IMR-90 (cell line): ENCODE measurements around the gene NR2C1. TPM values are rescaled to one million over a fixed set of nuclear protein-coding genes. Genes with fewer than 3 reads are reported as not detected.

Source experiments
- ATAC-seq: fragments of 200-7000 bp; cut with Tn5 transposase; 2 replicates; pipeline ENCODE4 v1.9.1; 2020; ENCODE audit warnings: low read depth, mild to moderate bottlenecking, moderate library complexity
- BruUV-seq: library from RNA; stranded (reverse); fragments of 400-500 nt; replicated peaks from 2 replicates; lab custom pipeline; 2021; lab: Mats Ljungman, UMichigan
- CTCF ChIA-PET: fragments of 300-600 bp; formaldehyde crosslinking; extraction: SDS; loops from one replicate; lab custom pipeline; 2021; ENCODE audit warnings: antibody characterized with exemption; lab: Yijun Ruan, JAX
- POLR2A ChIA-PET: fragments of 300-600 bp; sonication (Branson Sonifier 250); formaldehyde crosslinking; loops from one replicate; lab custom pipeline; 2022; ENCODE audit warnings: antibody characterized with exemption; ENCODE audit not compliant: unreplicated experiment; lab: Charles Lee
- DNase-seq: peaks from one replicate; pipeline ENCODE4 v3.0.0; 2013
- H2AFZ ChIP-seq: replicated peaks from 2 replicates; pipeline ENCODE3; 2013; ENCODE audit warnings: low read length, mild to moderate bottlenecking; ENCODE audit not compliant: poor library complexity
- H2AK5ac ChIP-seq: 2 replicates; pipeline ENCODE4 v1.6.1; 2013; ENCODE audit warnings: low read depth, low read length, inconsistent platforms
- H2AK9ac ChIP-seq: replicated peaks from 2 replicates; pipeline ENCODE3; 2013; ENCODE audit warnings: mild to moderate bottlenecking, low read depth, low read length, moderate library complexity; ENCODE audit not compliant: poor library complexity
- H2BK120ac ChIP-seq: 2 replicates; pipeline ENCODE4 v1.6.1; 2013; ENCODE audit warnings: low read depth, low read length, inconsistent platforms
- H2BK15ac ChIP-seq: 3 replicates; pipeline ENCODE4 v1.6.1; 2013; ENCODE audit warnings: low read depth, low read length, inconsistent platforms
- H2BK20ac ChIP-seq: 2 replicates; pipeline ENCODE4 v1.6.1; 2013; ENCODE audit warnings: low read depth, mild to moderate bottlenecking, inconsistent platforms, low read length, moderate library complexity
- H2BK5ac ChIP-seq: 2 replicates; pipeline ENCODE4 v1.6.1; 2013; ENCODE audit warnings: mild to moderate bottlenecking, low read depth, low read length, inconsistent platforms; ENCODE audit not compliant: poor library complexity, severe bottlenecking
- H3K14ac ChIP-seq: replicated peaks from 2 replicates; pipeline ENCODE4 v1.6.1; 2013; ENCODE audit warnings: low read depth, low read length, inconsistent platforms
- H3K18ac ChIP-seq: 2 replicates; pipeline ENCODE4 v1.6.1; 2013; ENCODE audit warnings: low read depth, low read length, control low read depth
- H3K23ac ChIP-seq: 2 replicates; pipeline ENCODE4 v1.6.1; 2013; ENCODE audit warnings: low read depth, low read length, inconsistent platforms
- H3K27ac ChIP-seq: 2 replicates; pipeline ENCODE4 v1.5.1; 2013; ENCODE audit warnings: mild to moderate bottlenecking, control low read depth, low read length; ENCODE audit not compliant: insufficient read depth
- H3K27me3 ChIP-seq: 2 replicates; pipeline ENCODE4 v1.6.1; 2013; ENCODE audit warnings: low read length; ENCODE audit not compliant: control insufficient read depth, insufficient read depth
- H3K36me3 ChIP-seq: 2 replicates; pipeline ENCODE4 v1.6.1; 2013; ENCODE audit warnings: low read length, mixed read lengths; ENCODE audit not compliant: control insufficient read depth, insufficient read depth
- H3K4ac ChIP-seq: 2 replicates; pipeline ENCODE4 v1.6.1; 2013; ENCODE audit warnings: low read depth, low read length, inconsistent platforms
- H3K4me1 ChIP-seq: 2 replicates; pipeline ENCODE4 v1.6.1; 2013; ENCODE audit warnings: low read length, mixed read lengths; ENCODE audit not compliant: control insufficient read depth, insufficient read depth
- H3K4me2 ChIP-seq: 2 replicates; pipeline ENCODE4 v1.6.1; 2013; ENCODE audit warnings: low read depth, mild to moderate bottlenecking, control low read depth, low read length, moderate library complexity
- H3K4me3 ChIP-seq: 2 replicates; pipeline ENCODE4 v1.5.1; 2013; ENCODE audit warnings: low read depth, mild to moderate bottlenecking, control low read depth, low read length, moderate library complexity; ENCODE audit not compliant: insufficient read depth
- H3K56ac ChIP-seq: 2 replicates; pipeline ENCODE4 v1.6.1; 2013; ENCODE audit warnings: low read length, inconsistent platforms; ENCODE audit not compliant: insufficient read depth; ENCODE audit errors: extremely low read depth
- H3K79me1 ChIP-seq, 2 experiments: 2 replicates each; pipeline ENCODE4 v1.6.1; 2013; ENCODE audit warnings: low read length in 2 of 2, inconsistent platforms in 1 of 2, low read depth in 1 of 2
- H3K9ac ChIP-seq: 2 replicates; pipeline ENCODE4 v1.6.1; 2013; ENCODE audit warnings: low read depth, low read length, control low read depth
- H3K9me1 ChIP-seq: 2 replicates; pipeline ENCODE4 v1.6.1; 2013; ENCODE audit warnings: low read length, inconsistent platforms; ENCODE audit not compliant: insufficient read depth
- H3K9me3 ChIP-seq: 2 replicates; pipeline ENCODE4 v1.6.1; 2013; ENCODE audit warnings: low read length; ENCODE audit not compliant: control insufficient read depth, insufficient read depth
- H4K20me1 ChIP-seq: 2 replicates; pipeline ENCODE4 v1.6.1; 2013; ENCODE audit warnings: low read length, inconsistent platforms; ENCODE audit not compliant: insufficient read depth
- H4K5ac ChIP-seq: 2 replicates; pipeline ENCODE4 v1.6.1; 2013; ENCODE audit warnings: mild to moderate bottlenecking, low read depth, low read length, control low read depth
- H4K8ac ChIP-seq, 2 experiments: 2 replicates each; pipeline ENCODE4 v1.6.1; 2013; ENCODE audit warnings: low read depth in 2 of 2, low read length in 2 of 2, control low read depth in 1 of 2, inconsistent platforms in 1 of 2
- H4K91ac ChIP-seq: 2 replicates; pipeline ENCODE4 v1.6.1; 2013; ENCODE audit warnings: low read depth, low read length, inconsistent platforms; ENCODE audit not compliant: insufficient read depth
- BHLHE40 ChIP-seq: fragments of 150-350 bp; IDR thresholded peaks from 2 replicates; pipeline ENCODE4 v1.6.1; 2016; ENCODE audit warnings: mild to moderate bottlenecking, low read depth, low read length
- CEBPB ChIP-seq: IDR thresholded peaks from 2 replicates; pipeline ENCODE4 v1.6.1; 2012; ENCODE audit warnings: low read depth, low read length, improper control_type of control experiment
- CHD1 ChIP-seq: IDR thresholded peaks from 2 replicates; pipeline ENCODE4 v1.6.1; 2012; ENCODE audit warnings: low read depth, low read length, improper control_type of control experiment
- CTCF ChIP-seq: conservative IDR thresholded peaks from 2 replicates; pipeline ENCODE4 v1.5.1; 2012; ENCODE audit warnings: mild to moderate bottlenecking, low read depth, low read length, improper control_type of control experiment
- MAFK ChIP-seq: IDR thresholded peaks from 2 replicates; pipeline ENCODE4 v1.6.1; 2012; ENCODE audit warnings: low read depth, low read length, improper control_type of control experiment
- MAZ ChIP-seq: IDR thresholded peaks from 2 replicates; pipeline ENCODE4 v1.6.1; 2012; ENCODE audit warnings: low read depth, mild to moderate bottlenecking, low read length, improper control_type of control experiment, moderate library complexity, borderline replicate concordance
- NFE2L2 ChIP-seq: fragments of 150-350 bp; IDR thresholded peaks from 2 replicates; pipeline ENCODE4 v1.6.1; 2016; ENCODE audit warnings: low read depth, mild to moderate bottlenecking, low read length
- POLR2A ChIP-seq: IDR thresholded peaks from 2 replicates; pipeline ENCODE4 v1.6.1; 2012; ENCODE audit warnings: mild to moderate bottlenecking, low read depth, low read length
- RAD21 ChIP-seq: IDR thresholded peaks from 2 replicates; pipeline ENCODE4 v1.6.1; 2012; ENCODE audit warnings: low read length, improper control_type of control experiment
- RCOR1 ChIP-seq: IDR thresholded peaks from 2 replicates; pipeline ENCODE4 v1.6.1; 2012; ENCODE audit warnings: mild to moderate bottlenecking, low read length, improper control_type of control experiment; ENCODE audit not compliant: insufficient replicate concordance
- RFX5 ChIP-seq: IDR thresholded peaks from 2 replicates; pipeline ENCODE4 v1.8.0; 2012; ENCODE audit warnings: low read depth, mild to moderate bottlenecking, low read length, moderate library complexity
- SMC3 ChIP-seq: fragments of 150-350 bp; IDR thresholded peaks from 2 replicates; pipeline ENCODE4 v1.6.1; 2016; ENCODE audit warnings: low read depth, mild to moderate bottlenecking, antibody characterized with exemption, low read length, moderate library complexity
- USF2 ChIP-seq: fragments of 150-350 bp; IDR thresholded peaks from 2 replicates; pipeline ENCODE4 v1.6.1; 2017; ENCODE audit warnings: mild to moderate bottlenecking, antibody characterized with exemption, low read length, low read depth
- WGBS, 2 experiments: methylation state at CpG; one replicate each; pipeline versions ENCODE4 v1.1.5 to v1.1.7; 2013; ENCODE audit warnings: missing lambda C conversion rate in 2 of 2; ENCODE audit not compliant: insufficient read length in 1 of 2; ENCODE audit errors: extremely low coverage in 2 of 2; 5-methylcytosine and 5-hydroxymethylcytosine counted together
- dilution Hi-C: fragments of 300-500 bp; cut with HindIII; formaldehyde crosslinking; loops from one replicate; pipeline ENCODE4 v1.14.3; 2018; ENCODE audit warnings: low sequenced_read_pairs; ENCODE audit not compliant: unreplicated experiment
- in situ Hi-C: fragments of 300-500 bp; cut with MboI; formaldehyde crosslinking; loops from 3 replicates; pipeline ENCODE4 v1.14.3; 2019; ENCODE audit warnings: low sequenced_read_pairs, inconsistent platforms, mixed read lengths
- intact Hi-C: fragments of 100-400 bp; cut with micrococcal nuclease; formaldehyde crosslinking; loops from 2 replicates; pipeline ENCODE4 v1.10.0; 2022
- polyA plus RNA-seq, 3 experiments: library from polyadenylated mRNA; depleted of rRNA; stranded (reverse); fragments of >200 nt; gene quantifications; 2 replicates each; pipeline ENCODE4 v1.2.3, GENCODE V29; 2012; ENCODE audit warnings: low replicate concordance in 1 of 3
- total RNA-seq: library from RNA; depleted of rRNA; stranded (reverse); fragments of >200 nt; gene quantifications from 2 replicates; pipeline ENCODE4 v1.2.3, GENCODE V29; 2012
- TF ChIP-seq, protein P1 (sequence below): fragments of 150-350 bp; IDR thresholded peaks from 2 replicates; pipeline ENCODE4 v1.6.1; 2016; ENCODE audit warnings: low read depth, mild to moderate bottlenecking, low read length, moderate library complexity, borderline replicate concordance

Gene NR2C1
- total and polyA plus RNA-seq, 2 of the 4 experiments (the other 2 are of a cell fraction) = 12.7 to 14.1 TPM

DNA sequence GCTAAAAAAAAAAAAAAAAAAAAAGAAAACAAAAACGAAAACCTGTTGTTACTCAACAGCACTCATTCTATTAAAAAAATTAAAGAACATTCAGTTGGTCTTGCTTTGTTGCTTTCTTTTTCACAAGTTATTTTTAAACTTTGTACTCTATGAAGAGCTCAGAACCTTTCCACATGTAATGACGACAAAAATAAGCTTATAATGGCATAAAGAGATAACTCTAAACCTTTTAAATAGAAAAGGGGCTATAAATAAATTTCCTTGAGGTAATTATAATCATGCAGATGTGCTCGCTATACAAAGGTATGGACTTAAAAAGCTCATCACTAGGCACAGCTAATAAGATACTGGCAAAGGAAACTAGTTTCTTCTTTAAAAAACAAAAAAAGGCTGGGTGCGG, 13.4 kb downstream of the NR2C1 start:
- Histone ChIP-seq H3K4me3 (no peak overlapping the region), H2AFZ (no peak overlapping the region), H3K56ac (no peak overlapping the region), H3K18ac (no peak overlapping the region), H3K4ac (no peak overlapping the region), H3K23ac (no peak overlapping the region), H2BK20ac (no peak overlapping the region), H3K4me1 (no peaks in the 10 kb centered on the region), H3K27ac (no peak overlapping the region), H2AK5ac (no peak overlapping the region), H3K79me1 (peaks cover 0 to 4% of the 10 kb centered on the region in 2 experiments; a peak in 2 of 4 replicates), H2BK120ac (no peak overlapping the region), H3K4me2 (no peak overlapping the region), H4K8ac (no peak overlapping the region), H3K36me3 (peaks cover 21% of the 10 kb centered on the region), H2AK9ac (no peak overlapping the region), H3K9ac (no peak overlapping the region), H3K9me1 (no peaks in the 10 kb centered on the region), H3K14ac (no peak overlapping the region), H2BK15ac (no peak overlapping the region), H4K20me1 (no peaks in the 10 kb centered on the region), H4K5ac (no peak overlapping the region), H3K9me3 (no peaks in the 10 kb centered on the region), H3K27me3 (no peaks in the 10 kb centered on the region), H4K91ac (no peak overlapping the region), H2BK5ac (no peak overlapping the region)
- ChIA-PET CTCF (no interaction called here), POLR2A (interaction anchor here (0.5 kb wide), 1 partner anchor 105 kb away, joined by 4 read pairs; no protein-coding TSS in a partner anchor)
- WGBS, 2 experiments = no CpG with 5 or more reads among the region's 4 CpGs
- intact Hi-C loops = loop anchor here (5.0 kb wide), 1 partner anchor 48 kb away; no protein-coding TSS in a partner anchor
- ATAC-seq (no peak), DNase-seq (no peak)
- no peak for TF ChIP-seq RCOR1
- no peak for TF ChIP-seq MAZ
- no peak for TF ChIP-seq POLR2A
- no peak for TF ChIP-seq CHD1
- no peak for TF ChIP-seq CTCF
- no peak for TF ChIP-seq BHLHE40
- TF ChIP-seq CEBPB = no peak
- TF ChIP-seq, protein P1, sequence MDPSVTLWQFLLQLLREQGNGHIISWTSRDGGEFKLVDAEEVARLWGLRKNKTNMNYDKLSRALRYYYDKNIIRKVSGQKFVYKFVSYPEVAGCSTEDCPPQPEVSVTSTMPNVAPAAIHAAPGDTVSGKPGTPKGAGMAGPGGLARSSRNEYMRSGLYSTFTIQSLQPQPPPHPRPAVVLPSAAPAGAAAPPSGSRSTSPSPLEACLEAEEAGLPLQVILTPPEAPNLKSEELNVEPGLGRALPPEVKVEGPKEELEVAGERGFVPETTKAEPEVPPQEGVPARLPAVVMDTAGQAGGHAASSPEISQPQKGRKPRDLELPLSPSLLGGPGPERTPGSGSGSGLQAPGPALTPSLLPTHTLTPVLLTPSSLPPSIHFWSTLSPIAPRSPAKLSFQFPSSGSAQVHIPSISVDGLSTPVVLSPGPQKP = no peak
- no peak for TF ChIP-seq USF2
- no peak for TF ChIP-seq MAFK
- no peak for TF ChIP-seq RFX5
- no peak for TF ChIP-seq RAD21
- TF ChIP-seq SMC3 = no peak
- TF ChIP-seq NFE2L2 = no peak
- in situ Hi-C loops = no loop called here
- no TSS peak for BruUV-seq
- dilution Hi-C loops = no loop called here
